ENCODE results near the gene PPP3CB.
"Not testable (repeated sequence)": the region's sequence is repeated elsewhere in the genome, so short reads cannot be mapped to it uniquely, and the experiment has no call there.

The PPP3CB gene

DNA sequence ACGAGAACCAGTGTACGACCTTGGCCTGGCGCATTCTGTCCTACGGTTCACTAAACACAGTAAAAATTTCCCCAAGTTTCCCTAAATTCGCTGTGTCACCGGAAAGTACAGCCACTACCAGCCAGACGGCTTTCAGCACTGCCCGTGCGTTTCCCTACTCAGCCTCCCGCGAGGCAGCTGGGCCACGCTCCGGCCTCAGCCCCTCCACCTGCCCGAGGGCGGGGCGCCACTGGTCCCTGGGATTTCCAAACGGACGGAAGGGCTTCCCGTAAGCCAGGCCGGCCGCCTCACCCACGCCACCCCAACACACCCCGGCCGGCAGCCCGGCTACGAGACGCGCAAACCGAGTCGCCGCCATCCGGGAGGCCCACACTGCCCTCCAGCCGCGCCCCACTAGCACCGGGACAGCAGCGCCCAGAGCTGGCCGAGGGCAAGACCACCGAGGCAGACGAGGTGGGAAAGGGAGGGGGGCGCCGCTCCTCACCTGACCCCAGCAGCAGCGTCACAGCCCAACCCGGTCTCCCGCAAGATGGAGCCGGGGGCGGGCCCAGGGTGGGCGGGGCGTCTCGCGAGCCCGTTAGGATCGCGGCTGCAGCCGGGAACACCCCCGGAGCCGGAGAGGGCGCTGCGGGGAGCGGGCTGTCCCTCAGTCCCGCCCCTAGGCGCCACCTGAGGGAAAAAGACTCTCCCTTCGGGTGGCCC lies 82.1 kb downstream of the PPP3CB start, which contains the start of gene ANXA7:
Gene ANXA7, minus strand, starts transcription at position 531 of the 702 bp plus-strand sequence. CDS start 13,202 bp downstream, outside the sequence.
- no peak for DNase-seq

GRCh38 chr10:73413108-73413527 lies 82.7 kb downstream of the PPP3CB start:
- peak; percentile 36 for DNase-seq

DNA sequence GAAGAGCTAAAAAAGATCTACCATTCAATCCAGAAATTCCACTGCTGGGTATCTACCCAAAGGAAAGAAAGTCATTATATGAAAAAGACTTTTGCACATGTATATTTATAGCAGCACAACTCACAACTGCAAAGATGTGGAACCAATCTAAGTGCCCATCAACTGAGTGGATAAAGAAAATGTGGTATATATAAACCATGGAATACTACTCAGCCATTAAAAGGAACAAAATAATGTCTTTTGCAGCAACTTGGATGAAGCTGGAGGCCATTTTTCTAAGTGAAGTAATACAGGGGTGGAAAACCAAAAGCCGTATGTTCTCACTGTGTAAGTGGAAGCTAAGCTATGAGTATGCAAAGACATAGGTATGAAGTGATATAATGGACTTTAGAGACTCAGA lies 84.9 kb downstream of the PPP3CB start:
- DNase-seq = no peak

- no peak for DNase-seq
Observed at GRCh38 chr10:73408978-73409521, 86.8 kb downstream of the PPP3CB start.

DNA sequence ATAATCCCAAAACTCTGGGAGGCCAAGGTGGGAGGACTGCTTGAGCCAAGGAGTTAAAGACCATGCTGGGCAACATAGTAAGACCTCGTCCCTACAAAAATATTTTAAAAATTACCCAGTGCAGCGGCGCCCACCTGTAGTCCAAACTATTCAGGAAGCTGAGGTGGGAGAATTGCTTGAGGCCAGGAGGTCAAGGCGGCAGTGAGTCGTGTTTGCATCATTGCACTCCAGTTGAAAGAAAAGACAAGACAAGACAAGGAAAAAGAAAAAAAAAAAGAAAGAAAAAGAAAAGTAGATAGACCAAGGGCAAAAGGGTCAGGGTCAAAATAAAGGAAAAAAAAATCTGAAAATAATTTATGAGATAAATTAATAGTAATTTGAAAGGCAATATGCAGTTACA lies 87.8 kb downstream of the PPP3CB start:
- DNase-seq = no peak

DNA sequence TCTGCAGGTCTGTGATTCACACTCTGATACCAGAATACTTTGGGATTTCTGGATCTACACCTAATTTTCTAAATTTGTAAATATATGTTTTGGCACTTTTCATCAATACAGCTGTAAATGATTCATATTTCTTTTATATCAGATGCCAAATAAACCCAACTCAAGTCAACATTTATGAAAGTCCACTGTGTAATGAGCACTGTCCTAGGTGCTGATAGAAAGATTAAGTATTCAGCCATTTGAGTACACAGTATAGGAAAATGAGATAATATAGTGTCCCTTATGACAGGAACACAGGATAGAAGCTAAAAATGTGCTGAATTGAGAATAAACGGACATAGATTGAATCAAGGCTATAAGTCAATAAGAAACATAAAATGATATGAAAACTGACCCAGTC lies 88.3 kb downstream of the PPP3CB start:
- DNase-seq = no peak

GRCh38 chr10:73406846-73407245 lies 89.0 kb downstream of the PPP3CB start:
- DNase-seq = no peak

GRCh38 chr10:73405556-73405955 lies 90.3 kb downstream of the PPP3CB start:
- DNase-seq = no peak

GRCh38 chr10:73404690-73405089 lies 91.1 kb downstream of the PPP3CB start:
- DNase-seq = no peak

DNA sequence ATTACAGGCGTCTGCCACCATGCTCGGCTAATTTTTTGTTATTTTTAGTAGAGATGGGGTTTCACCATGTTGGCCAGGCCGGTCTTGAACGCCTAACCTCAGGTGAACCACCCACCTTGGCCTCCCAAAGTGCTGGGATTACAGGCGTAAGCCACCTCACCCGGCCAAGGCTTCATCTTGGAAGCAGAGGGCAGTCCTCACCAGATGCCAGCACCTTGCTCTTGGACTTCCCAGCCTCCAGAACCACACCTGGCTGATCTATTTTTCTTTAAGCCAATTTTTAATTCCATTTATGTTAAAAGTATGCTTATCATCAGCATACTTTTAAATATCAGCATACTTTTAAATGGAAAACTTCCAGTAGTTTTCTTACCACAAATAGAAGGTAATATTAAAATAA lies 94.2 kb downstream of the PPP3CB start:
- no peak for DNase-seq

DNA sequence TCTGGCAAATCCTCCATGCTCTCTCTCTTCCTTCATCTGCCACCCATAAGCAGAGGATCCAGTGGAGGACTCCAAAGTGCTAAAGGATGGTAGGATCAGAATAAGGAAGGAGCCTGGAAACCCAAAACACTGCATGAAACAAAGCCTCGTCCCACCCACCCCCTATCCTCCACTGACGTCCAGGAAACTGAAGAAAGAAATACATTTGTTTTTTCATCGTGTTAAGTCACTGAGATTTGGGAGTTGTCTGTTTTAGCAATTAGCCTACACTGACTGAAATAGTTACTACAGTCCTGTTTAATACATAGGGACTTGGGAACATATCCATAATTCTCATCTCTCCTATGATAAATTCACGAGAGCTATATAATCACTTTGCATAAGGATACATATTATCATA lies 96.8 kb downstream of the PPP3CB start:
- no peak for DNase-seq

DNA sequence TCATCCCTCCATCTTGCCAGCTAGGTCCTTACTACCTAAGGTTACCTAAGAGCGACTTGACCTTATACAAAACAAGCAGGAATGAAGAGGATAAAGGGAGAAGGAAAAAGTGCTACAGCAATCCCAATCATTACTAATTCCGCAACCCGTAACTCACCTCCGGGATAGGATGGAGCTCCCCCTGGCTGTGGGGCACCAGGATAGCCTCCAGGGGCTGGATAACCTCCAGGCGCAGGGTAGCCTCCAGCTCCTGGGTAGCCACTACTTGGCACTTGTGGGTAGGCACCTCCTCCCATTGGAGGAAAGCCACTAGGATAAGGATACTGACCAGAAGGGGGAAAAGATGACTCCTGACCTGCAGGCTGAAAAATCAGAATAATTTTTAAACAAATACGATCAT lies 97.8 kb downstream of the PPP3CB start:
- no peak for DNase-seq

DNA sequence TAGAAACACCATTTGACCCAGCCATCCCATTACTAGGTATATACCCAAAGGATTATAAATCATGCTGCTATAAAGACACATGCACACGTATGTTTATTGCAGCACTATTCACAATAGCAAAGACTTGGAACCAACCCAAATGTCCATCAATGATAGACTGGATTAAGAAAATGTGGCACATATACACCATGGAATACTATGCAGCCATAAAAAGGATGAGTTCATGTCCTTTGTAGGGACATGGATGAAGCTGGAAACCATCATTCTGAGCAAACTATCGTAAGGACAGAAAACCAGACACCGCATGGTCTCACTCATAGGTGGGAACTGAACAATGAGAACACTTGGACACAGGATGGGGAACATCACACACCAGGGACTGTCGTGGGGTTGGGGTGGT lies 101.5 kb downstream of the PPP3CB start:
- not testable (repeated sequence) for DNase-seq

GRCh38 chr10:73388228-73388627 lies 107.6 kb downstream of the PPP3CB start:
- no peak for DNase-seq

GRCh38 chr10:73386583-73386982 lies 109.2 kb downstream of the PPP3CB start:
- no peak for DNase-seq

Data from NCI-H2029 treated with DMSO at 0.1 percent for 48 hours (cell line).